Panc1 (cell line): Measurements from ENCODE around the gene SLC6A13. TPM values are rescaled to one million over a fixed set of nuclear protein-coding genes. Genes with fewer than 3 reads are reported as not detected.

ENCODE experiments used
- ATAC-seq: fragments of 200-7000 bp; cut with Tn5 transposase; 2 replicates; pipeline ENCODE4 v1.9.1; 2020; ENCODE audit warnings: mild to moderate bottlenecking, moderate library complexity
- BruUV-seq: library from RNA; stranded (reverse); fragments of 400-500 nt; replicated peaks from 2 replicates; lab custom pipeline; 2021; lab: Mats Ljungman, UMichigan
- CTCF ChIA-PET: fragments of 300-600 bp; sonication (Branson Sonifier 250); formaldehyde crosslinking; loops from one replicate; lab custom pipeline; 2022; ENCODE audit warnings: antibody characterized with exemption; lab: Charles Lee
- POLR2A ChIA-PET: fragments of 300-600 bp; sonication (Branson Sonifier 250); formaldehyde crosslinking; loops from one replicate; lab custom pipeline; 2022; ENCODE audit warnings: antibody characterized with exemption; lab: Charles Lee
- DNase-seq: peaks from one replicate; pipeline ENCODE4 v3.0.0-alpha.2; 2010; ENCODE audit warnings: low read depth, low spot score
- H3K27ac ChIP-seq: 2 replicates; pipeline ENCODE4 v1.5.1; 2011; ENCODE audit warnings: mild to moderate bottlenecking, low read length, inconsistent platforms
- H3K27me3 ChIP-seq: fragments of 200-500 bp; sonication (Bioruptor generic); 2 replicates; pipeline ENCODE4 v1.6.0; 2014; ENCODE audit warnings: low read length, inconsistent platforms; ENCODE audit not compliant: control insufficient read depth, insufficient read depth
- H3K36me3 ChIP-seq: fragments of 200-500 bp; sonication (Bioruptor generic); 2 replicates; pipeline ENCODE4 v1.5.1; 2014; ENCODE audit warnings: inconsistent platforms, mild to moderate bottlenecking, low read length, moderate library complexity; ENCODE audit not compliant: control insufficient read depth, insufficient read depth
- H3K4me1 ChIP-seq: 2 replicates; pipeline ENCODE4 v1.5.1; 2011; ENCODE audit warnings: inconsistent platforms, mild to moderate bottlenecking, low read length, moderate library complexity; ENCODE audit not compliant: control insufficient read depth, insufficient read depth
- H3K4me3 ChIP-seq, 2 experiments: 2 replicates each; pipeline ENCODE4 v1.5.1; 2011 to 2012; ENCODE audit warnings: low read depth in 2 of 2, low read length in 2 of 2, mild to moderate bottlenecking in 2 of 2, inconsistent platforms in 1 of 2, moderate library complexity in 1 of 2
- H3K9me3 ChIP-seq: fragments of 200-500 bp; sonication (Bioruptor generic); 2 replicates; pipeline ENCODE4 v1.5.1; 2014; ENCODE audit warnings: low read depth, mild to moderate bottlenecking, inconsistent platforms, low read length, moderate library complexity; ENCODE audit not compliant: control insufficient read depth, insufficient read depth
- POLR2AphosphoS5 ChIP-seq: IDR thresholded peaks from 2 replicates; pipeline ENCODE4 v1.6.1; 2012; ENCODE audit warnings: mild to moderate bottlenecking, low read depth, low read length, moderate library complexity
- SIN3A ChIP-seq: IDR thresholded peaks from 2 replicates; pipeline ENCODE4 v1.6.1; 2012; ENCODE audit warnings: low read depth, mild to moderate bottlenecking, low read length, moderate library complexity, borderline replicate concordance; ENCODE audit not compliant: insufficient read depth
- TCF7L2 ChIP-seq: IDR thresholded peaks from 2 replicates; pipeline ENCODE4 v1.6.1; 2011; ENCODE audit warnings: mild to moderate bottlenecking, low read depth, low read length, inconsistent platforms
- in situ Hi-C: cut with HindIII; loops from 2 replicates; pipeline ENCODE4 v1.10.0; 2016; ENCODE audit warnings: low sequenced_read_pairs, low pct_unique_long_range_greater_than_20kb
- intact Hi-C: fragments of 100-400 bp; cut with micrococcal nuclease; formaldehyde crosslinking; loops from one replicate; pipeline ENCODE4 v1.10.0; 2022; ENCODE audit not compliant: unreplicated experiment
- total RNA-seq: library from RNA; stranded (reverse); gene quantifications from one replicate; pipeline ENCODE4 v1.2.1, GENCODE V29; 2021; ENCODE audit not compliant: unreplicated experiment
- TF ChIP-seq, protein P1 (sequence below), 2 experiments: IDR thresholded peaks; 2 replicates each; pipeline ENCODE4 v1.6.1; 2011 to 2012; ENCODE audit warnings: low read depth in 2 of 2, control low read depth in 1 of 2, low read length in 1 of 2, mild to moderate bottlenecking in 1 of 2, moderate library complexity in 1 of 2; ENCODE audit not compliant: insufficient read depth in 1 of 2
- TF ChIP-seq, protein P2 (sequence below): fragments of 450-650 bp; IDR thresholded peaks from 2 replicates; pipeline ENCODE4 v1.5.1; 2017; ENCODE audit warnings: mild to moderate bottlenecking

The SLC6A13 gene
- total RNA-seq, 1 experiment from 2014 or later: 0.57 TPM

DNA sequence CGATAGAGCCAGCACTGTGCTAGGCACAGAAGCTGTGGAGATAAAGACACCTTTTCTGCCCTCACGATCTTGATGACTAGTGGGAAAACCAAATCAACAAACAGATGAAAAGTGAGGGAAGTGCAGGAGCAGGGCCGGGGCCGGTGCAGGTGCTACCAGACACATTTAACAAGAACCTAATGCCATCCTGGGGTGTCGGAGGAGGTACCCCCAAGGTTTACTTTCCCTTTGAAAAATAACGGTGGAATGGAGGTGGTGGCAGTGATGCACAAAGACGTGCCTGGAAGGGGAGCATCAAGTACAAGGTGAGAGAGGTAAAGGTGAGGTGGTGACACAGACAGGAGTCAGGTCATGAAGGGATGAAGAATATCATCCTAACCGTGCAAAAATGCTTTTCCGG is 22.1 kb downstream of the SLC6A13 start:
- TF ChIP-seq, protein P1, sequence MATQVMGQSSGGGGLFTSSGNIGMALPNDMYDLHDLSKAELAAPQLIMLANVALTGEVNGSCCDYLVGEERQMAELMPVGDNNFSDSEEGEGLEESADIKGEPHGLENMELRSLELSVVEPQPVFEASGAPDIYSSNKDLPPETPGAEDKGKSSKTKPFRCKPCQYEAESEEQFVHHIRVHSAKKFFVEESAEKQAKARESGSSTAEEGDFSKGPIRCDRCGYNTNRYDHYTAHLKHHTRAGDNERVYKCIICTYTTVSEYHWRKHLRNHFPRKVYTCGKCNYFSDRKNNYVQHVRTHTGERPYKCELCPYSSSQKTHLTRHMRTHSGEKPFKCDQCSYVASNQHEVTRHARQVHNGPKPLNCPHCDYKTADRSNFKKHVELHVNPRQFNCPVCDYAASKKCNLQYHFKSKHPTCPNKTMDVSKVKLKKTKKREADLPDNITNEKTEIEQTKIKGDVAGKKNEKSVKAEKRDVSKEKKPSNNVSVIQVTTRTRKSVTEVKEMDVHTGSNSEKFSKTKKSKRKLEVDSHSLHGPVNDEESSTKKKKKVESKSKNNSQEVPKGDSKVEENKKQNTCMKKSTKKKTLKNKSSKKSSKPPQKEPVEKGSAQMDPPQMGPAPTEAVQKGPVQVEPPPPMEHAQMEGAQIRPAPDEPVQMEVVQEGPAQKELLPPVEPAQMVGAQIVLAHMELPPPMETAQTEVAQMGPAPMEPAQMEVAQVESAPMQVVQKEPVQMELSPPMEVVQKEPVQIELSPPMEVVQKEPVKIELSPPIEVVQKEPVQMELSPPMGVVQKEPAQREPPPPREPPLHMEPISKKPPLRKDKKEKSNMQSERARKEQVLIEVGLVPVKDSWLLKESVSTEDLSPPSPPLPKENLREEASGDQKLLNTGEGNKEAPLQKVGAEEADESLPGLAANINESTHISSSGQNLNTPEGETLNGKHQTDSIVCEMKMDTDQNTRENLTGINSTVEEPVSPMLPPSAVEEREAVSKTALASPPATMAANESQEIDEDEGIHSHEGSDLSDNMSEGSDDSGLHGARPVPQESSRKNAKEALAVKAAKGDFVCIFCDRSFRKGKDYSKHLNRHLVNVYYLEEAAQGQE (IDR thresholded peaks at IDR 0.05; ENCODE audit: insufficient read depth in 1 of 2, low read depth in 2 of 2, low read length in 1 of 2): no peak
- TF ChIP-seq POLR2AphosphoS5 (no peak), SIN3A (no peak), TCF7L2 (no peak)
- TF ChIP-seq, protein P2, sequence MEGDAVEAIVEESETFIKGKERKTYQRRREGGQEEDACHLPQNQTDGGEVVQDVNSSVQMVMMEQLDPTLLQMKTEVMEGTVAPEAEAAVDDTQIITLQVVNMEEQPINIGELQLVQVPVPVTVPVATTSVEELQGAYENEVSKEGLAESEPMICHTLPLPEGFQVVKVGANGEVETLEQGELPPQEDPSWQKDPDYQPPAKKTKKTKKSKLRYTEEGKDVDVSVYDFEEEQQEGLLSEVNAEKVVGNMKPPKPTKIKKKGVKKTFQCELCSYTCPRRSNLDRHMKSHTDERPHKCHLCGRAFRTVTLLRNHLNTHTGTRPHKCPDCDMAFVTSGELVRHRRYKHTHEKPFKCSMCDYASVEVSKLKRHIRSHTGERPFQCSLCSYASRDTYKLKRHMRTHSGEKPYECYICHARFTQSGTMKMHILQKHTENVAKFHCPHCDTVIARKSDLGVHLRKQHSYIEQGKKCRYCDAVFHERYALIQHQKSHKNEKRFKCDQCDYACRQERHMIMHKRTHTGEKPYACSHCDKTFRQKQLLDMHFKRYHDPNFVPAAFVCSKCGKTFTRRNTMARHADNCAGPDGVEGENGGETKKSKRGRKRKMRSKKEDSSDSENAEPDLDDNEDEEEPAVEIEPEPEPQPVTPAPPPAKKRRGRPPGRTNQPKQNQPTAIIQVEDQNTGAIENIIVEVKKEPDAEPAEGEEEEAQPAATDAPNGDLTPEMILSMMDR: no peak
- Histone ChIP-seq H3K27ac (no peak overlapping the region), H3K27me3 (no peaks in the 10 kb centered on the region), H3K36me3 (no peaks in the 10 kb centered on the region), H3K4me3 (no peak overlapping the region), H3K4me1 (no peaks in the 10 kb centered on the region), H3K9me3 (no peaks in the 10 kb centered on the region)
- no TSS peak for BruUV-seq
- intact Hi-C loops: no loop called here
- POLR2A ChIA-PET: no interaction called here
- CTCF ChIA-PET: no interaction called here
- no peak for DNase-seq
- in situ Hi-C loops: no loop called here
- ATAC-seq: no peak

DNA sequence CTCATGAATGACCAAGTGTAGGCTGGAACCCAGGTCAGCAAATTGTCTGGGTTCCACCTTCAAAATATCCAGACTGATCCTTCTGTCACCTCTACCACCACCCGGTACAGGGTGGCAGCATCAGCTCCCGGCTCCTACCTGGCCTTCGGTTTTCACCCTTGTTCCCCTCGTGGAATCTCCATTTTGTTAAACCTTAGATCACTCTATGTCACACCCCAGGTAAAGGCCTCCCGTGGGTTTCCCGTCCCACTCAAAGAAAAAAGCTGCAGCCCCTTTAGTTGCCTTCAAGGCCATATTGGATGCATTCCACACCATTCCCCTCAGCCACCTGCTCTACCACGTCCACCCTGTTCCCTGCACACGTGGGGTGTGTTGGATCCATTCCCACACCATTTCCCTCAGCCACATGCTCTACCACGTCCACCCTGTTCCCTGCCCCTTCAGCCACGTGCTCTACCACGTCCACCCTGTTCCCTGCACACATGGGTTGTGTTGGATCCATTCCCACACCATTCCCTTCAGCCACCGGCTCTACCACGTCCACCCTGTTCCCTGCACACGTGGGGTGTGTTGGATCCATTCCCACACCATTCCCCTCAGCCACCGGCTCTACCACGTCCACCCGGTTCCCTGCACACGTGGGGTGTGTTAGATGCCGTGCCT is 23.8 kb downstream of the SLC6A13 start:
- in situ Hi-C loops: no loop called here
- DNase-seq (no peak), ATAC-seq (no peak)
- POLR2A ChIA-PET: no interaction called here
- CTCF ChIA-PET: no interaction called here
- Histone ChIP-seq H3K4me1 (no peaks in the 10 kb centered on the region), H3K27ac (no peak overlapping the region), H3K27me3 (no peaks in the 10 kb centered on the region), H3K36me3 (no peaks in the 10 kb centered on the region), H3K4me3 (no peak overlapping the region), H3K9me3 (no peaks in the 10 kb centered on the region)
- BruUV-seq: no TSS peak
- TF ChIP-seq, protein P2: no peak
- TF ChIP-seq SIN3A (no peak), TCF7L2 (no peak), POLR2AphosphoS5 (no peak)
- TF ChIP-seq, protein P1 (IDR thresholded peaks at IDR 0.05; ENCODE audit: insufficient read depth in 1 of 2, low read depth in 2 of 2, low read length in 1 of 2): no peak
- intact Hi-C loops: no loop called here
